ENCODE results near the gene SLC2A4.
"Not testable (repeated sequence)": the region's sequence is repeated elsewhere in the genome, so short reads cannot be mapped to it uniquely, and the experiment has no call there.

SLC2A4 gene

DNA sequence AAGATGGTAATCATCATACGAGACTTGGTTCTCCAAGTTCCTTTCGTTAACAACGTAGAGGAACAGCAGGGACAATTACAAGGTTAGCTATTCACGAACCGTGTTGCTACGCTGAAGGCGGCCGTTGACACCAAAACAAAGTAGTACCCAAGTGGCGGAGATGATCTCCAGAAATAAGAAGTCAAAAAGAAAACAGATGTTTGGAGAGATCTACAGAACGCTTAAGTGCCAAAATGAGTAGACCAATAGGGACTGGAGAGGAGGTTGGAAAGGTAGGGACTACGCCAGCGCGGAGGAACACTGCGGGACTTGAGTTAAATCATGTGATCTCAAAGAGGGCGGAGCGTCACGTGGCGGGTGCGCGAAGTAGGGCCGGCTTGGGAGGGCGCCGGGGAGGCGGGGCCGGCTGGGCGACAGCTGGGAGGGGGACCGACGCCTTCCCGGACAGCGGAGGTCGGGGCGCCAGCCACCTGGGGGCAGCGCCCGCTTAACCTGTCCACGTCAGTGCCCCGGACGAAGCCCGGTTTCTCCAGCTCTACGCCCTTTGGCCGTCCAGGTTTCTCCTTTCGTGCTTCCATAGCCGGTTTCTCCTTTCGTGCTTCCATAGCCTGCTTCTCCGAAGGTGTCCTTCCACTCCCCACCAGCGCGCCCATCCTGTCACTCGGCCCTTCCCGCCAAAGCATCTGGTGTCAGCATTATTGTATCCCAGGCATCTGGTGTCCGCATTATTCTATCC is 38.6 kb upstream of the SLC2A4 start:
- peak; percentile 90 to 98 (median 94) for DNase-seq
- intact Hi-C loops (cut with DNase I), result no loop called here

- intact Hi-C loops (cut with DNase I), result no loop called here
- DNase-seq, result no peak
Measured at GRCh38 chr17:7243453-7243729, 38.1 kb upstream of the SLC2A4 start.

DNA sequence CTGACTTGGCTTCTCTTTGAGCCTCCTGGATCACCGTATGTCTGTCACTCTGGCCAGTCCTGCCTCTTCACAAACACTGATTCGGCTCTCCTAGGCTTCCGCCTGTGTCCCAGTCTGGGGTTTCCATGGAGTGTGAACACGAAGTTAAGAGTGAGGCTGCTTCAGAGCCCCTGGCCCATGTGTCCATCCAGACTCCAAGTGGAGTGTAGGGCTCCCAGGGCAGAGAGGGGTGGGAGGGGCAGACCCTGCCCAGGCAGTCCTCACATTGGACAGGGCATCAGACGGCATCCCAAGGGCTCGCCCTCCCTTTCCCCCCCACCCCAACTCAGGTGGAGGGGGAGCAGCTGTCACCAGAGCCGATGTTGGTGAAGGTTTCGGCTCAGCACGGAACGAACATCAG is 37.7 kb upstream of the SLC2A4 start:
- peak in 1 of 42 donors; percentile 16 for DNase-seq
- intact Hi-C loops (cut with DNase I), result not testable (repeated sequence)

DNA sequence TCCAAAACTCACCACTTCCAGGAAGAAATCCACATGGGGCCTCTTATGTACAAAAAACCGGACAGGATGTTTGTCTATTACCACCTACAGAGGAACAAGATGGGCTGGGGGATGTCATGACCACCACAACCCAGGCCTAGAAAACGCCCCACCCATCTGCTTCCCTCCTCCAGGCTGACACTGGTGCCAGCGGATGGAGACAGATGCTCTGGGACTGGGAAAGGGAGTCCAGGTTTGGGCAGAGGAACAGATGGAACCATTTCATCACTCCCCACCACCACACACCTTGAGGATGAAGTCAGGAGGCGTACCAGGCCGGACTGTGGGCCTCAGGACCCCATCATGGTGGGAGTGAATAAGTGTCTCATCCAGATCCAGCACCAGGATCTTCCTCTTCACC is 34.7 kb upstream of the SLC2A4 start:
- no peak for DNase-seq
- intact Hi-C loops (cut with DNase I), result no loop called here

GRCh38 chr17:7248796-7249195 is 32.7 kb upstream of the SLC2A4 start:
- intact Hi-C loops (cut with DNase I), result no loop called here
- DNase-seq, result no peak

- intact Hi-C loops (cut with DNase I), result no loop called here
- no peak for DNase-seq
Measured at GRCh38 chr17:7249214-7249613, 32.3 kb upstream of the SLC2A4 start.

DNA sequence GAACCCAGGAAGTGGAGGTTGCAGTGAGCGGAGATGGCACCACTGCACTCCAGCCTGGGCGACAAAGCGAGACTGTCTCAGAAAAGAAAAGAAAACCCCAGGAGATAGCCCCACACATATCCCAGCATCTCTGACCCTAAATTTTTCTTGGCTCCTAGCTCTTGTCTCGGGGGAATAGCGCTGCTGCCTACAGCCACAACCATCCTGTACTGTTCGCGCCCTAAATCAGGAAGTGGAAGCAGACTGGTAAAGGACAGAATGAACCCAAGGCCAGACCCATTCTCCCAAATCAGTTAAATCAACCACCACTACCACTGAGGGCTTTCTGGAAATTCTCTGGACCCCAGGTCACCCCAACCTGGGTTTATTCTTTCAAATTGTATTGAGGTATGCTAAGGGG is 31.7 kb upstream of the SLC2A4 start:
- no peak for DNase-seq
- intact Hi-C loops (cut with DNase I), result loop anchor here (5.0 kb wide), 1 partner anchor 57 kb away; the partner anchor contains the start of gene EIF5A

DNA sequence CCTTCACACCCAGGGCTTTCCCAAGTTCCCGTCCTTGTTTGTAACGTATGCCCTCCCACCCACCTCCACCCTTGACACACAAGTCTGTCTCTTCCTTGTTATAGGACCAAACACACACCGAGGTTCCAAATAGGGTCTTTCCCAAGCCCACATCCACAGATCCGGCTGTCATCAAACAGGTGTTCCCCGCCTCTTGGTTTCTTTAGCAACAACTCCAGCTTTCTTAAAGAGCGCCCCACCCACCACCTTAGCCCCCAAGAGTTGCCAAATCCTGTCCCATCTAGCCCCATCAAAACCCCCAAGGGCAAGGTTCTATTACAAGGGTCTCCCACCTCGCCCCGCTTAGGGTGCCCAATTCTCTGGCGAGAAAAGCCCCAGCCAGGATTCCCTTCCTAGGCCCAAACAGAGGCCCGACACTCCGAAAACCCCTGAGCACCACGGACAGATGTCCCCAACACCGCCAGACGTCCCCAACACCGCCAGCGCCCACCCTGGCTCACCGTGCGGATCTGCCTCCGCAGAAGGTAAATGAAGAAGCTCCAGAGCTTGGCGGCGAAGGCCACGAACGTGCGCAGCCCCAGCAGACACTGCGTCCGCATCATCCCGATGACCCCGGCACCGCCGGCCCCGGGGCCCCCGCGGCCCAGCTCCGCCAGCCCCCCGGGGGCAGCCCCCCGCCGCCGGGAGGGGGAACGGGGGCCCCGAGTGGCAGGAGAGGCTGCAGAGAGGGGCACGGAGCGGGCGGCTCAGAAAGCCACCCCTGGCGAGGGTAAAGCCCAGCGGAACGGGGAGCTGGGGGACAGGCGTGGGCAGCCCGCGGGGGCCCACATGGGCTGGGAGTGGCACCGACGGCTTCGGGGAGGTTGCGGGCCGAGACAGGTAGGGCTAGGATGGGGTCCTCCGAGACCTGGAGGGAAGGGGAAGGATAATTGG is 30.6 kb upstream of the SLC2A4 start:
- intact Hi-C loops (cut with DNase I), result loop anchor here (1.0 to 5.0 kb wide), 2 partner anchors 12 to 56 kb away; partner anchors contain the start of genes EIF5A and PHF23
- peak in 8 of 42 donors; percentile 21 to 53 (median 33) for DNase-seq

GRCh38 chr17:7251661-7252175 is 29.8 kb upstream of the SLC2A4 start, which contains the start of gene CTDNEP1:
Gene CTDNEP1, minus strand, starts transcription at chr17:7251734. Its CDS starts 438 bp downstream, at chr17:7251296.
- peak; percentile 97 to 100 (median 99) for DNase-seq
- intact Hi-C loops (cut with DNase I), result loop anchor here (1.0 to 5.0 kb wide), 2 partner anchors 12 to 56 kb away; partner anchors contain the start of genes EIF5A and PHF23

GRCh38 chr17:7252176-7253043 is 29.1 kb upstream of the SLC2A4 start, which contains the start of gene ELP5:
Gene ELP5, plus strand, starts transcription at chr17:7252215. Its CDS starts 336 bp downstream, at chr17:7252551.
- intact Hi-C loops (cut with DNase I), result loop anchor here (5.0 kb wide), 1 partner anchor 55 kb away; the partner anchor contains the start of gene EIF5A
- DNase-seq, result peak; percentile 84 to 95 (median 90)

DNA sequence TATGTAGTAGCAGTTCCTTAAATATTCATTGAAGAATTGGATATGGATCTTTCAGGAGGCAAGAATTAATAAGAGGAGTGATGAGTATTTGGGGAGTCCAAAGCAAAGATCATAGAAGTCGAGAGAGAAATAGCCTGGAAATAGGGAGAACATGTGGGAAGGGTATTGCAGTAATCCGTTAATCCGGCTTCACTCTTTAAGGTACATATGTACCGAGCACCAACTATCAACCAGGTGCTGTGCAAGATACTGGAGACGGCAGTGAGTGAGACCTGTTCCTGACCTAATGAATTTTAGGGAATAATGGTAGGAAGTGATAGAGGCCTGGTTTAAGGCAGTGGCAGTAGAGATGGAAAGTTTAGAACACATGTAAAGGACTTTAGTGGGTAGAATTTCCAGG is 28.4 kb upstream of the SLC2A4 start:
- DNase-seq, result no peak
- intact Hi-C loops (cut with DNase I), result loop anchor here (5.0 kb wide), 1 partner anchor 54 kb away; the partner anchor contains the start of gene EIF5A

DNA sequence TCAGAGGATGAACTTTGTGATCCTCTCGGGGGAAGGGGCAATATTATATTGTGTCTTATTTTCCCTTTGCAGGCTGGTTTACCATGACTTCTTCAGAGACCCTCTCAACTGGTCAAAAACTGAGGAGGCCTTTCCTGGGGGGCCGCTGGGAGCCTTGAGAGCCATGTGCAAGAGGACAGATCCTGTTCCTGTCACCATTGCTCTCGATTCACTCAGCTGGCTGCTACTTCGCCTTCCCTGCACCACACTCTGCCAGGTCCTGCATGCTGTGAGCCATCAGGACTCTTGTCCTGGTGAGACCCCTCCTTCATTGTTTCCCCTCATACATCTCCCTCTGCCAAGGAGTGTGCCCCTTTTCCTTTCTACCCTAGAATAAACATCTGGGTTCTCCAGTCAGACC is 27.0 kb upstream of the SLC2A4 start:
- intact Hi-C loops (cut with DNase I), result loop anchor here (5.0 kb wide), 1 partner anchor 53 kb away; the partner anchor contains the start of gene EIF5A
- DNase-seq, result no peak

DNA sequence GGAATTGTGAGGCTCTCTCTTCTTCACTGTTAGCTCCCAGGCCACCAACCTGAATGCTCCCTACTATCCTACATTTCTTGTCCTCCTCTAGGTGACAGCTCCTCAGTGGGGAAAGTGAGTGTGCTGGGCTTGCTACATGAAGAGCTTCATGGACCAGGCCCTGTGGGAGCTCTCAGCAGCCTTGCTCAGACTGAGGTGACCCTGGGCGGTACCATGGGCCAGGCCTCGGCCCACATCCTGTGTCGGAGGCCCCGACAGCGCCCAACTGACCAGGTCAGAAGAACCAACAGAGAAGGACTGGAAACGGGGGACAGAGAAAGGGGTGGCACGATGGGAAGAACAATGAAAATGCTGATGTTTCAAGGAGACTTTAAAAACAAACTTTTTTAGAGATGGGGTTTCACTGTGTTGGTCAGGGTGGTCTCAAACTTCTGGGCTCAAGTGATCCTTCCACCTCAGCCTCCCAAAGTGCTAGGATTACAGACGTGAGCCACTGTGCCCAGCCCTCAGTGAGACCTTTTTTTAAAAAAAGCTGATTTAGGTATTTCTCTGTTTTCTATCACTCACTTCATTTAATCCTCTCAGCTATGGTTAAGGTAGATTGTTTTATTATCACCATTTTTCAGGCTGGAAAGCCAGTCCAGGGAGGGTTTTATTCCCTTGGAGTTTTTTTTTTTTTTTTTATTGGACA is 24.6 kb upstream of the SLC2A4 start:
- intact Hi-C loops (cut with DNase I), result no loop called here
- no peak for DNase-seq

- intact Hi-C loops (cut with DNase I), result no loop called here
- DNase-seq, result no peak
Measured at GRCh38 chr17:7258731-7259554, 22.6 kb upstream of the SLC2A4 start.

DNA sequence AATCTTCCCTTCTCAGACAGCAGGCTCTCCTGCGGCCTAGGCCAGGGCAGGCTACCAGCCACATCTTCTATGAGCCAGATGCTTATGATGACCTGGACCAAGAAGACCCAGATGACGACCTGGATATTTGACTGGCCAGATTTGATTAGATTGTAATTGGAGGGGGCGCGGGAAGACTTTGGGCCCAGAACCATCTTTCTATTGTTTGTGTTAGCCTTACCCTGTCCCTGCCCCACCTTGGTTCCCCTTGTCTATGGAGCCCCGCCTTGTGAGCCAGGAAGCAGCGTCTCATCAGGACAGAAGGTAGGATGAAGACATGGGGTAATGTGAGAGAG is 22.0 kb upstream of the SLC2A4 start:
- intact Hi-C loops (cut with DNase I), result no loop called here
- no peak for DNase-seq

- intact Hi-C loops (cut with DNase I), result no loop called here
- DNase-seq, result no peak
Measured at GRCh38 chr17:7260151-7260550, 21.4 kb upstream of the SLC2A4 start.

GRCh38 chr17:7260651-7261378 is 20.7 kb upstream of the SLC2A4 start:
- peak in 1 of 42 donors; percentile 23 for DNase-seq
- intact Hi-C loops (cut with DNase I), result no loop called here

Data from head of caudate nucleus (tissue), 42 donors.